Measurements from ENCODE around the gene PICALM.

GRCh38 chr11:86101941-86102407 lies 33.1 kb upstream of the PICALM start:
- TF ChIP-seq EP300 (IDR thresholded peaks at IDR 0.05; ENCODE audit: low read length) (no peak), ZKSCAN3 (CRISPR knock-in tag; IDR thresholded peaks at IDR 0.05) (no peak), ARNT (IDR thresholded peaks at IDR 0.05) (no peak), CTCF (IDR thresholded peaks at IDR 0.05 in 2 of 3, conservative IDR thresholded peaks at IDR 0.05 in 1 of 3; ENCODE audit: insufficient read depth in 2 of 3, low read depth in 1 of 3, low read length in 3 of 3) (no peak)

Measured in K562 (cell line).